ENCODE measurements around the gene ACSS2.
"Not testable (repeated sequence)": the region's sequence is repeated elsewhere in the genome, so short reads cannot be mapped to it uniquely, and the experiment has no call there.

Gene ACSS2

GRCh38 chr20:34874094-34874654 lies 2.2 kb upstream of the ACSS2 start:
- Histone ChIP-seq H3K27me3 (ENCODE audit: control insufficient read depth, insufficient read depth, low read length) (peaks cover 28% of the 10 kb centered on the region), H3K9me3 (ENCODE audit: control insufficient read depth, insufficient read depth, low read length) (no peaks in the 10 kb centered on the region), H3K4me3 (ENCODE audit: low read depth, low read length) (no peak overlapping the region), H3K4me1 (ENCODE audit: control insufficient read depth, insufficient read depth, low read length) (peaks cover 25% of the 10 kb centered on the region), H3K9ac (ENCODE audit: low read depth, low read length) (no peak overlapping the region), H3K27ac (ENCODE audit: low read depth, low read length) (no peak overlapping the region), H3K36me3 (ENCODE audit: control insufficient read depth, insufficient read depth, low read length) (no peaks in the 10 kb centered on the region)

- Histone ChIP-seq H3K27ac (ENCODE audit: low read depth, low read length) (no peak overlapping the region), H3K36me3 (ENCODE audit: control insufficient read depth, insufficient read depth, low read length) (no peaks in the 10 kb centered on the region), H3K4me3 (ENCODE audit: low read depth, low read length) (peak overlapping the region; percentile 84), H3K9ac (ENCODE audit: low read depth, low read length) (no peak overlapping the region), H3K4me1 (ENCODE audit: control insufficient read depth, insufficient read depth, low read length) (peaks cover 25% of the 10 kb centered on the region), H3K9me3 (ENCODE audit: control insufficient read depth, insufficient read depth, low read length) (no peaks in the 10 kb centered on the region), H3K27me3 (ENCODE audit: control insufficient read depth, insufficient read depth, low read length) (peaks cover 28% of the 10 kb centered on the region)
Measured at GRCh38 chr20:34875642-34876405, 588 bp upstream of the ACSS2 start.

- H3K9me3 ChIP-seq (ENCODE audit: control insufficient read depth, insufficient read depth, low read length): no peaks in the 10 kb centered on the region
- no peaks in the 10 kb centered on the region for H3K36me3 ChIP-seq (ENCODE audit: control insufficient read depth, insufficient read depth, low read length)
- peaks cover 5% of the 10 kb centered on the region; the same call in 1 of the 2 replicates for H3K4me1 ChIP-seq (ENCODE audit: control insufficient read depth, insufficient read depth, low read length)
- H3K4me3 ChIP-seq (ENCODE audit: low read depth, low read length): no peak overlapping the region
- H3K9ac ChIP-seq (ENCODE audit: low read depth, low read length): no peak overlapping the region
- peaks cover 9% of the 10 kb centered on the region for H3K27me3 ChIP-seq (ENCODE audit: control insufficient read depth, insufficient read depth, low read length)
- H3K27ac ChIP-seq (ENCODE audit: low read depth, low read length): no peak overlapping the region
Measured at GRCh38 chr20:34880215-34880850, 3.9 kb downstream of the ACSS2 start.

GRCh38 chr20:34880971-34881370 lies 4.6 kb downstream of the ACSS2 start:
- not testable (repeated sequence) for H3K9ac ChIP-seq (ENCODE audit: low read depth, low read length); H3K27me3 ChIP-seq (ENCODE audit: control insufficient read depth, insufficient read depth, low read length); H3K9me3 ChIP-seq (ENCODE audit: control insufficient read depth, insufficient read depth, low read length); H3K4me1 ChIP-seq (ENCODE audit: control insufficient read depth, insufficient read depth, low read length); H3K36me3 ChIP-seq (ENCODE audit: control insufficient read depth, insufficient read depth, low read length); H3K4me3 ChIP-seq (ENCODE audit: low read depth, low read length); H3K27ac ChIP-seq (ENCODE audit: low read depth, low read length)

- no peak overlapping the region for H3K9ac ChIP-seq (ENCODE audit: low read depth, low read length)
- no peak overlapping the region for H3K4me3 ChIP-seq (ENCODE audit: low read depth, low read length)
- no peaks in the 10 kb centered on the region for H3K4me1 ChIP-seq (ENCODE audit: control insufficient read depth, insufficient read depth, low read length)
- H3K36me3 ChIP-seq (ENCODE audit: control insufficient read depth, insufficient read depth, low read length): no peaks in the 10 kb centered on the region
- no peak overlapping the region for H3K27ac ChIP-seq (ENCODE audit: low read depth, low read length)
- no peaks in the 10 kb centered on the region for H3K9me3 ChIP-seq (ENCODE audit: control insufficient read depth, insufficient read depth, low read length)
- H3K27me3 ChIP-seq (ENCODE audit: control insufficient read depth, insufficient read depth, low read length): peaks cover 7% of the 10 kb centered on the region
Measured at GRCh38 chr20:34881689-34882088, 5.3 kb downstream of the ACSS2 start.

- Histone ChIP-seq H3K9me3 (ENCODE audit: control insufficient read depth, insufficient read depth, low read length) (no peaks in the 10 kb centered on the region), H3K4me1 (ENCODE audit: control insufficient read depth, insufficient read depth, low read length) (no peaks in the 10 kb centered on the region), H3K27me3 (ENCODE audit: control insufficient read depth, insufficient read depth, low read length) (no peaks in the 10 kb centered on the region), H3K36me3 (ENCODE audit: control insufficient read depth, insufficient read depth, low read length) (no peaks in the 10 kb centered on the region), H3K4me3 (ENCODE audit: low read depth, low read length) (no peak overlapping the region), H3K9ac (ENCODE audit: low read depth, low read length) (no peak overlapping the region), H3K27ac (ENCODE audit: low read depth, low read length) (no peak overlapping the region)
Measured at GRCh38 chr20:34883087-34883688, 6.8 kb downstream of the ACSS2 start.

- no peak overlapping the region for H3K9ac ChIP-seq (ENCODE audit: low read depth, low read length)
- H3K4me1 ChIP-seq (ENCODE audit: control insufficient read depth, insufficient read depth, low read length): no peaks in the 10 kb centered on the region
- H3K4me3 ChIP-seq (ENCODE audit: low read depth, low read length): no peak overlapping the region
- H3K9me3 ChIP-seq (ENCODE audit: control insufficient read depth, insufficient read depth, low read length): no peaks in the 10 kb centered on the region
- H3K36me3 ChIP-seq (ENCODE audit: control insufficient read depth, insufficient read depth, low read length): no peaks in the 10 kb centered on the region
- no peaks in the 10 kb centered on the region for H3K27me3 ChIP-seq (ENCODE audit: control insufficient read depth, insufficient read depth, low read length)
- no peak overlapping the region for H3K27ac ChIP-seq (ENCODE audit: low read depth, low read length)
Measured at GRCh38 chr20:34883809-34884208, 7.4 kb downstream of the ACSS2 start.

- H3K4me3 ChIP-seq (ENCODE audit: low read depth, low read length): no peak overlapping the region
- H3K9me3 ChIP-seq (ENCODE audit: control insufficient read depth, insufficient read depth, low read length): no peaks in the 10 kb centered on the region
- H3K27ac ChIP-seq (ENCODE audit: low read depth, low read length): no peak overlapping the region
- H3K9ac ChIP-seq (ENCODE audit: low read depth, low read length): no peak overlapping the region
- no peaks in the 10 kb centered on the region for H3K27me3 ChIP-seq (ENCODE audit: control insufficient read depth, insufficient read depth, low read length)
- H3K36me3 ChIP-seq (ENCODE audit: control insufficient read depth, insufficient read depth, low read length): no peaks in the 10 kb centered on the region
- no peaks in the 10 kb centered on the region for H3K4me1 ChIP-seq (ENCODE audit: control insufficient read depth, insufficient read depth, low read length)
Measured at GRCh38 chr20:34884260-34884659, 7.8 kb downstream of the ACSS2 start.

- no peak overlapping the region for H3K27ac ChIP-seq (ENCODE audit: low read depth, low read length)
- H3K27me3 ChIP-seq (ENCODE audit: control insufficient read depth, insufficient read depth, low read length): no peaks in the 10 kb centered on the region
- H3K36me3 ChIP-seq (ENCODE audit: control insufficient read depth, insufficient read depth, low read length): no peaks in the 10 kb centered on the region
- no peak overlapping the region for H3K4me3 ChIP-seq (ENCODE audit: low read depth, low read length)
- H3K9me3 ChIP-seq (ENCODE audit: control insufficient read depth, insufficient read depth, low read length): no peaks in the 10 kb centered on the region
- no peaks in the 10 kb centered on the region for H3K4me1 ChIP-seq (ENCODE audit: control insufficient read depth, insufficient read depth, low read length)
- no peak overlapping the region for H3K9ac ChIP-seq (ENCODE audit: low read depth, low read length)
Measured at GRCh38 chr20:34886122-34886521, 9.7 kb downstream of the ACSS2 start.

GRCh38 chr20:34887023-34887422 lies 10.6 kb downstream of the ACSS2 start:
- no peaks in the 10 kb centered on the region for H3K9me3 ChIP-seq (ENCODE audit: control insufficient read depth, insufficient read depth, low read length)
- no peaks in the 10 kb centered on the region for H3K36me3 ChIP-seq (ENCODE audit: control insufficient read depth, insufficient read depth, low read length)
- H3K4me3 ChIP-seq (ENCODE audit: low read depth, low read length): no peak overlapping the region
- no peaks in the 10 kb centered on the region for H3K27me3 ChIP-seq (ENCODE audit: control insufficient read depth, insufficient read depth, low read length)
- H3K27ac ChIP-seq (ENCODE audit: low read depth, low read length): no peak overlapping the region
- H3K4me1 ChIP-seq (ENCODE audit: control insufficient read depth, insufficient read depth, low read length): no peaks in the 10 kb centered on the region
- H3K9ac ChIP-seq (ENCODE audit: low read depth, low read length): no peak overlapping the region

GRCh38 chr20:34888468-34888867 lies 12.1 kb downstream of the ACSS2 start:
- Histone ChIP-seq H3K4me3 (ENCODE audit: low read depth, low read length) (no peak overlapping the region), H3K27me3 (ENCODE audit: control insufficient read depth, insufficient read depth, low read length) (no peaks in the 10 kb centered on the region), H3K27ac (ENCODE audit: low read depth, low read length) (no peak overlapping the region), H3K36me3 (ENCODE audit: control insufficient read depth, insufficient read depth, low read length) (no peaks in the 10 kb centered on the region), H3K9ac (ENCODE audit: low read depth, low read length) (no peak overlapping the region), H3K9me3 (ENCODE audit: control insufficient read depth, insufficient read depth, low read length) (no peaks in the 10 kb centered on the region), H3K4me1 (ENCODE audit: control insufficient read depth, insufficient read depth, low read length) (no peaks in the 10 kb centered on the region)

Data from HUES48 (cell line).